ENCODE measurements around the gene ZNF765. TPM values are rescaled to one million over a fixed set of nuclear protein-coding genes. Genes with fewer than 3 reads are reported as not detected.

ZNF765 gene
- total and polyA plus RNA-seq, 9 of the 15 experiments (the other 6 are each of a cell fraction or from before 2014, with no cell fraction given), result 5.4 to 17.5 (median 9.6) TPM

- no peak for TF ChIP-seq ZEB2 (IDR thresholded peaks at IDR 0.05)
- no peak for TF ChIP-seq GATAD2B (IDR thresholded peaks at IDR 0.05; ENCODE audit: borderline replicate concordance)
- TF ChIP-seq, protein P1, sequence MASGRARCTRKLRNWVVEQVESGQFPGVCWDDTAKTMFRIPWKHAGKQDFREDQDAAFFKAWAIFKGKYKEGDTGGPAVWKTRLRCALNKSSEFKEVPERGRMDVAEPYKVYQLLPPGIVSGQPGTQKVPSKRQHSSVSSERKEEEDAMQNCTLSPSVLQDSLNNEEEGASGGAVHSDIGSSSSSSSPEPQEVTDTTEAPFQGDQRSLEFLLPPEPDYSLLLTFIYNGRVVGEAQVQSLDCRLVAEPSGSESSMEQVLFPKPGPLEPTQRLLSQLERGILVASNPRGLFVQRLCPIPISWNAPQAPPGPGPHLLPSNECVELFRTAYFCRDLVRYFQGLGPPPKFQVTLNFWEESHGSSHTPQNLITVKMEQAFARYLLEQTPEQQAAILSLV (tag; IDR thresholded peaks at IDR 0.05), result no peak
- TF ChIP-seq, protein P2, sequence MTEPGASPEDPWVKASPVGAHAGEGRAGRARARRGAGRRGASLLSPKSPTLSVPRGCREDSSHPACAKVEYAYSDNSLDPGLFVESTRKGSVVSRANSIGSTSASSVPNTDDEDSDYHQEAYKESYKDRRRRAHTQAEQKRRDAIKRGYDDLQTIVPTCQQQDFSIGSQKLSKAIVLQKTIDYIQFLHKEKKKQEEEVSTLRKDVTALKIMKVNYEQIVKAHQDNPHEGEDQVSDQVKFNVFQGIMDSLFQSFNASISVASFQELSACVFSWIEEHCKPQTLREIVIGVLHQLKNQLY (CRISPR knock-in tag; conservative IDR thresholded peaks at IDR 0.05), result no peak
- no peak for TF ChIP-seq FOXJ2 (tag; IDR thresholded peaks at IDR 0.05)
- TF ChIP-seq KAT8 (IDR thresholded peaks at IDR 0.05; ENCODE audit: low read depth), result no peak
- no peak for TF ChIP-seq ARID4B (CRISPR knock-in tag; IDR thresholded peaks at IDR 0.05)
- TF ChIP-seq, protein P3, sequence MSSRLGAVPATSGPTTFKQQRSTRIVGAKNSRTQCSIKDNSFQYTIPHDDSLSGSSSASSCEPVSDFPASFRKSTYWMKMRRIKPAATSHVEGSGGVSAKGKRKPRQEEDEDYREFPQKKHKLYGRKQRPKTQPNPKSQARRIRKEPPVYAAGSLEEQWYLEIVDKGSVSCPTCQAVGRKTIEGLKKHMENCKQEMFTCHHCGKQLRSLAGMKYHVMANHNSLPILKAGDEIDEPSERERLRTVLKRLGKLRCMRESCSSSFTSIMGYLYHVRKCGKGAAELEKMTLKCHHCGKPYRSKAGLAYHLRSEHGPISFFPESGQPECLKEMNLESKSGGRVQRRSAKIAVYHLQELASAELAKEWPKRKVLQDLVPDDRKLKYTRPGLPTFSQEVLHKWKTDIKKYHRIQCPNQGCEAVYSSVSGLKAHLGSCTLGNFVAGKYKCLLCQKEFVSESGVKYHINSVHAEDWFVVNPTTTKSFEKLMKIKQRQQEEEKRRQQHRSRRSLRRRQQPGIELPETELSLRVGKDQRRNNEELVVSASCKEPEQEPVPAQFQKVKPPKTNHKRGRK (tag; IDR thresholded peaks at IDR 0.05), result no peak
- no peak for TF ChIP-seq ZNF644 (tag; IDR thresholded peaks at IDR 0.05; ENCODE audit: low read depth)
- TF ChIP-seq ZNF133 (CRISPR knock-in tag; IDR thresholded peaks at IDR 0.05), result no peak
- no peak for TF ChIP-seq JUND (IDR thresholded peaks at IDR 0.05; ENCODE audit: borderline replicate concordance, low read depth, low read length)
- no peak for TF ChIP-seq JUND (tag; IDR thresholded peaks at IDR 0.05; ENCODE audit: borderline replicate concordance, low read depth, low read length)
- peak; percentile 18; the same call in 1 of the 2 replicates for TF ChIP-seq VEZF1 (CRISPR knock-in tag; IDR thresholded peaks at IDR 0.05)
- peak; percentile 44 to 70; a peak in 3 of 4 replicates for TF ChIP-seq MNT (conservative IDR thresholded peaks at IDR 0.05)
- no peak for TF ChIP-seq MYBL2 (IDR thresholded peaks at IDR 0.05; ENCODE audit: low read depth)
- no peak for TF ChIP-seq MYBL2 (CRISPR knock-in tag; IDR thresholded peaks at IDR 0.05; ENCODE audit: borderline replicate concordance)
These were observed 29.6 kb upstream of the ZNF765 start, which contains the start of gene ZNF525 (continued) for GRCh38 chr19:53365134-53365898.
